ENCODE data around the gene MXD4.

DNA sequence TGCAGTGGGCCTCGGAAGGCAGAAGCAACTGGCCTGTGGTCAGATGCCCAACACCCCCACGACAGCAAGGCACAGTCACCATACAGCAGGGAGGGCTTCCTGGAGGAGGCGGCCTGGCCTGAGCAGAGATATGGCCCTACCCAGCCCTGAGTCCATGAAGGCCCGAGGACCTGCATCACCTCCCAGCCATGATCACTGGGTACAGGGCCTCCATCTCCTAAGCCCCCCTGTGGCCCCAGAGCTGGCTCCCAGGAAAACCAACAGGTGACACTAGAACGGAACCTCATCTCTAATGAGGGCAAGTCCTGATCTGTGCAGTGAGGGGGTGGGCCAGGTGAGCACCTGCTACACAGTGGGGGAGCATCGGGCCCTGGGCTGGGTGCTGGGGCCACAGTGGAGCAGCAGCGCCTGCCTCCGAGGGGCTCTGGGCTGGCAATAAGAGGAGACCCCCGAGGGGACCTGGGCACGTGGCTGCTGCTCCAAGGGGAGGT, 26.2 kb upstream of the MXD4 start:
- no peak for TF ChIP-seq CTCF (conservative IDR thresholded peaks at IDR 0.05; ENCODE audit: low read depth in 2 of 2)
- no peak for TF ChIP-seq EZH2 (IDR thresholded peaks at IDR 0.05; ENCODE audit: low read depth, unreplicated experiment)
- no peak for TF ChIP-seq ETS1 (IDR thresholded peaks at IDR 0.05)
- no peak for TF ChIP-seq POLR2AphosphoS5 (IDR thresholded peaks at IDR 0.05; ENCODE audit: low read depth)
- TF ChIP-seq, protein P1, sequence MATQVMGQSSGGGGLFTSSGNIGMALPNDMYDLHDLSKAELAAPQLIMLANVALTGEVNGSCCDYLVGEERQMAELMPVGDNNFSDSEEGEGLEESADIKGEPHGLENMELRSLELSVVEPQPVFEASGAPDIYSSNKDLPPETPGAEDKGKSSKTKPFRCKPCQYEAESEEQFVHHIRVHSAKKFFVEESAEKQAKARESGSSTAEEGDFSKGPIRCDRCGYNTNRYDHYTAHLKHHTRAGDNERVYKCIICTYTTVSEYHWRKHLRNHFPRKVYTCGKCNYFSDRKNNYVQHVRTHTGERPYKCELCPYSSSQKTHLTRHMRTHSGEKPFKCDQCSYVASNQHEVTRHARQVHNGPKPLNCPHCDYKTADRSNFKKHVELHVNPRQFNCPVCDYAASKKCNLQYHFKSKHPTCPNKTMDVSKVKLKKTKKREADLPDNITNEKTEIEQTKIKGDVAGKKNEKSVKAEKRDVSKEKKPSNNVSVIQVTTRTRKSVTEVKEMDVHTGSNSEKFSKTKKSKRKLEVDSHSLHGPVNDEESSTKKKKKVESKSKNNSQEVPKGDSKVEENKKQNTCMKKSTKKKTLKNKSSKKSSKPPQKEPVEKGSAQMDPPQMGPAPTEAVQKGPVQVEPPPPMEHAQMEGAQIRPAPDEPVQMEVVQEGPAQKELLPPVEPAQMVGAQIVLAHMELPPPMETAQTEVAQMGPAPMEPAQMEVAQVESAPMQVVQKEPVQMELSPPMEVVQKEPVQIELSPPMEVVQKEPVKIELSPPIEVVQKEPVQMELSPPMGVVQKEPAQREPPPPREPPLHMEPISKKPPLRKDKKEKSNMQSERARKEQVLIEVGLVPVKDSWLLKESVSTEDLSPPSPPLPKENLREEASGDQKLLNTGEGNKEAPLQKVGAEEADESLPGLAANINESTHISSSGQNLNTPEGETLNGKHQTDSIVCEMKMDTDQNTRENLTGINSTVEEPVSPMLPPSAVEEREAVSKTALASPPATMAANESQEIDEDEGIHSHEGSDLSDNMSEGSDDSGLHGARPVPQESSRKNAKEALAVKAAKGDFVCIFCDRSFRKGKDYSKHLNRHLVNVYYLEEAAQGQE (IDR thresholded peaks at IDR 0.05; ENCODE audit: unreplicated experiment), result no peak
- TF ChIP-seq STAT1 (IDR thresholded peaks at IDR 0.05; ENCODE audit: unreplicated experiment), result no peak
- TF ChIP-seq ZNF462 (CRISPR knock-in tag; IDR thresholded peaks at IDR 0.05), result no peak
- TF ChIP-seq NANOG (IDR thresholded peaks at IDR 0.05; ENCODE audit: borderline replicate concordance), result no peak
- no peak for TF ChIP-seq EZH2phosphoT487 (IDR thresholded peaks at IDR 0.05; ENCODE audit: unreplicated experiment)
- TF ChIP-seq CREB1 (CRISPR knock-in tag; IDR thresholded peaks at IDR 0.05; ENCODE audit: low read depth), result no peak
- TF ChIP-seq JUNB (IDR thresholded peaks at IDR 0.05; ENCODE audit: unreplicated experiment), result no peak
